OCI-LY1 (cell line): Measurements from ENCODE around the gene CWC15.

Experiments used
- H2AFZ ChIP-seq: fragments of 200-600 bp; sonication (generic), shearing (Covaris generic); 2 replicates; pipeline ENCODE4 v1.6.0; 2014; ENCODE audit warnings: antibody characterized with exemption, mild to moderate bottlenecking, low read length
- H3F3A ChIP-seq: fragments of 200-600 bp; sonication (generic), shearing (Covaris generic); 2 replicates; pipeline ENCODE4 v1.6.0; 2014; ENCODE audit warnings: mild to moderate bottlenecking, antibody characterized with exemption, low read length, moderate library complexity; ENCODE audit not compliant: insufficient read depth
- H3K27ac ChIP-seq: fragments of 200-600 bp; sonication (generic); 2 replicates; pipeline ENCODE4 v1.5.1; 2014; ENCODE audit warnings: low read length, mixed run types, mild to moderate bottlenecking, low read depth; ENCODE audit not compliant: poor library complexity, severe bottlenecking
- H3K27me3 ChIP-seq: fragments of 200-600 bp; sonication (generic); 2 replicates; pipeline ENCODE4 v1.6.0; 2014; ENCODE audit warnings: antibody characterized with exemption, mild to moderate bottlenecking, low read length, moderate library complexity; ENCODE audit not compliant: insufficient read depth
- H3K36me3 ChIP-seq: fragments of 200-600 bp; sonication (generic); 2 replicates; pipeline ENCODE4 v1.6.1; 2014; ENCODE audit warnings: mild to moderate bottlenecking, antibody characterized with exemption, low read length, moderate library complexity, mixed read lengths; ENCODE audit not compliant: insufficient read depth
- H3K4me1 ChIP-seq: fragments of 200-600 bp; sonication (generic); 2 replicates; pipeline ENCODE4 v1.5.1; 2014; ENCODE audit warnings: mild to moderate bottlenecking, low read length, moderate library complexity; ENCODE audit not compliant: insufficient read depth, severe bottlenecking
- H3K4me2 ChIP-seq: fragments of 200-600 bp; sonication (generic), shearing (Covaris generic); 2 replicates; pipeline ENCODE4 v1.6.1; 2014; ENCODE audit warnings: low read length
- H3K4me3 ChIP-seq: fragments of 200-600 bp; sonication (generic); 2 replicates; pipeline ENCODE4 v1.5.1; 2014; ENCODE audit warnings: low read length, low read depth, mild to moderate bottlenecking, mixed read lengths; ENCODE audit not compliant: poor library complexity, severe bottlenecking
- H3K79me2 ChIP-seq: fragments of 200-600 bp; shearing (Covaris generic); 2 replicates; pipeline ENCODE4 v1.6.1; 2016; ENCODE audit warnings: mixed run types, low read length, mixed read lengths; ENCODE audit not compliant: insufficient read depth
- H3K9ac ChIP-seq: fragments of 200-600 bp; sonication (generic), shearing (Covaris generic); 2 replicates; pipeline ENCODE4 v1.6.1; 2014; ENCODE audit warnings: mild to moderate bottlenecking, low read length, mixed read lengths
- H3K9me2 ChIP-seq: fragments of 200-600 bp; sonication (generic), shearing (Covaris generic); 2 replicates; pipeline ENCODE4 v1.6.1; 2014; ENCODE audit warnings: low read depth, mild to moderate bottlenecking, low read length, mixed read lengths
- H3K9me3 ChIP-seq: fragments of 200-600 bp; shearing (Covaris generic); 2 replicates; pipeline ENCODE4 v1.6.1; 2014; ENCODE audit warnings: low read length, mixed read lengths
- H4K20me1 ChIP-seq: fragments of 200-600 bp; sonication (generic), shearing (Covaris generic); 2 replicates; pipeline ENCODE4 v1.6.0; 2016; ENCODE audit warnings: mild to moderate bottlenecking, low read length; ENCODE audit not compliant: insufficient read depth
- EZH2 ChIP-seq: fragments of 200-600 bp; sonication (generic), shearing (Covaris generic); IDR thresholded peaks from 2 replicates; pipeline ENCODE4 v1.8.0; 2017; ENCODE audit warnings: borderline replicate concordance, mixed run types, mild to moderate bottlenecking, antibody characterized with exemption, low read length, moderate library complexity, mixed read lengths
- TF ChIP-seq, protein P1 (sequence below): fragments of 200-600 bp; sonication (generic), shearing (Covaris generic); IDR thresholded peaks from 2 replicates; pipeline ENCODE4 v1.5.1; 2017; ENCODE audit warnings: mild to moderate bottlenecking, antibody characterized with exemption, low read length, moderate library complexity, mixed read lengths

Gene CWC15

DNA sequence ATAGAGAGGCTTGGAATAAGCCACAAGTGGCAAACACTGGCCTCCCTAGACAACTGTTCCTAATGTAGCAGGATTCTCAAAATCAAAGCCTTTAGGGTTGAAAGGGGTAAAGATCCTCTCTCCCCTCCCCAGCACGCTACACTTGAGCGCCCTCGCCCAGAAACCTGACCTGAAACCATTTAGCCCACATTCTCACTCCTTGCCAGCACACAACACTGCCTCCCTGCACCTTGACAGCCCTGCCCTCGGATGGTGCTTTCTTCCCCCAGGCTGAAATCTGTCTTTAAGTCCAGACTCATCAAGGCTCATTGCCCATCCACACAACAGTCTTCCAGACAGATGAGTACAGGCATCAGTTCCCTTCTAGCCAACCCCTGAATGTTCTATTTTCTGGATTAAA, 26.5 kb downstream of the CWC15 start:
- H3K36me3 ChIP-seq: no peaks in the 10 kb centered on the region
- no peaks in the 10 kb centered on the region for H3F3A ChIP-seq
- H4K20me1 ChIP-seq: no peaks in the 10 kb centered on the region
- H3K9me3 ChIP-seq: no peaks in the 10 kb centered on the region
- no peak overlapping the region for H3K4me3 ChIP-seq
- H3K4me1 ChIP-seq: no peaks in the 10 kb centered on the region
- no peaks in the 10 kb centered on the region for H3K79me2 ChIP-seq
- TF ChIP-seq EZH2: no peak
- TF ChIP-seq, protein P1, sequence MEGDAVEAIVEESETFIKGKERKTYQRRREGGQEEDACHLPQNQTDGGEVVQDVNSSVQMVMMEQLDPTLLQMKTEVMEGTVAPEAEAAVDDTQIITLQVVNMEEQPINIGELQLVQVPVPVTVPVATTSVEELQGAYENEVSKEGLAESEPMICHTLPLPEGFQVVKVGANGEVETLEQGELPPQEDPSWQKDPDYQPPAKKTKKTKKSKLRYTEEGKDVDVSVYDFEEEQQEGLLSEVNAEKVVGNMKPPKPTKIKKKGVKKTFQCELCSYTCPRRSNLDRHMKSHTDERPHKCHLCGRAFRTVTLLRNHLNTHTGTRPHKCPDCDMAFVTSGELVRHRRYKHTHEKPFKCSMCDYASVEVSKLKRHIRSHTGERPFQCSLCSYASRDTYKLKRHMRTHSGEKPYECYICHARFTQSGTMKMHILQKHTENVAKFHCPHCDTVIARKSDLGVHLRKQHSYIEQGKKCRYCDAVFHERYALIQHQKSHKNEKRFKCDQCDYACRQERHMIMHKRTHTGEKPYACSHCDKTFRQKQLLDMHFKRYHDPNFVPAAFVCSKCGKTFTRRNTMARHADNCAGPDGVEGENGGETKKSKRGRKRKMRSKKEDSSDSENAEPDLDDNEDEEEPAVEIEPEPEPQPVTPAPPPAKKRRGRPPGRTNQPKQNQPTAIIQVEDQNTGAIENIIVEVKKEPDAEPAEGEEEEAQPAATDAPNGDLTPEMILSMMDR: no peak
- no peaks in the 10 kb centered on the region for H3K27me3 ChIP-seq
- no peaks in the 10 kb centered on the region for H3K9me2 ChIP-seq
- no peak overlapping the region for H3K9ac ChIP-seq
- no peak overlapping the region for H3K4me2 ChIP-seq
- H2AFZ ChIP-seq: no peak overlapping the region
- no peak overlapping the region for H3K27ac ChIP-seq

DNA sequence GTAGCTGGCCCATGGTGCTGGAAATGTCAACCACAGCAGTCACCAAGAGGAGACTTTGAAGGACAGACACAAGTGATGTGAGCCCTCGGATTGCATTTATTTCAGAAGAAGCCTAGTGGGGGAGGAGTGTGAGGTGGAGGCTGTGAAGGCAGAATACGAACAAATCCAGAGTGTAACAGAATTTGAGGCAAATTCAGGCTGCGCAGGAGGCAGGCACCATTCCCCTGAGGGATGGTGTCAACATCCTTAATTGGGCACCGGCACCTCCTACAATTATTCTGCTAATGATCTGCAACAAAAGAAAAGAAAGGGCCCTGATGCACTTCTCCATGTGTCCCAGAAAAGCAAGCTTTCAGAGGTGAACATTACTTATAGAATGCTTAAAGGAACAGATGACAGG, 32.2 kb downstream of the CWC15 start:
- Histone ChIP-seq H3K4me3 (no peak overlapping the region), H3F3A (no peaks in the 10 kb centered on the region), H3K9ac (no peak overlapping the region), H3K27me3 (no peaks in the 10 kb centered on the region), H3K9me3 (no peaks in the 10 kb centered on the region), H3K79me2 (no peaks in the 10 kb centered on the region), H4K20me1 (no peaks in the 10 kb centered on the region), H3K27ac (no peak overlapping the region), H2AFZ (no peak overlapping the region), H3K9me2 (no peaks in the 10 kb centered on the region), H3K4me1 (no peaks in the 10 kb centered on the region), H3K4me2 (no peak overlapping the region), H3K36me3 (no peaks in the 10 kb centered on the region)
- TF ChIP-seq, protein P1: no peak
- TF ChIP-seq EZH2: no peak

DNA sequence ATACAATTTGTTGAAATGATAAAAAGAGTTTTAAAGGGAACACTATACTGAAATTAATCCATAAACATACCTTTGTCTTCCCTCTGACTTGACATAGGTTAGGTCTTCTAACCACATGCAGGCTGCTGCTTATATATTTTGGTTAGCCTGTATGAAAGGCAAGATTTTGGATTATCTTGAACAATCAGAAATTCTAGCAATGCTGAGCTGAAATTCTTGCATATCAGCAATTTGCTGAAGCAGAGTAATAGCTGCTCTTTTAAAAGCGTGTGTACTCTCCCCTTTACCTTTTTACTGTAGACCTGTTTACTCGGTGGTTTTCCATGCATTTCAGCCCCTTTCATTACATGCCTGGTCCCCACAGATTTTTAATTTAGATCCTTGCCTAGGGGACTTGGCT, 34.0 kb downstream of the CWC15 start:
- H3K9me2 ChIP-seq: no peaks in the 10 kb centered on the region
- H3K4me1 ChIP-seq: no peaks in the 10 kb centered on the region
- no peak overlapping the region for H3K9ac ChIP-seq
- no peak overlapping the region for H3K4me3 ChIP-seq
- H4K20me1 ChIP-seq: no peaks in the 10 kb centered on the region
- H3K27ac ChIP-seq: no peak overlapping the region
- TF ChIP-seq, protein P1: no peak
- TF ChIP-seq EZH2: no peak
- H3K27me3 ChIP-seq: no peaks in the 10 kb centered on the region
- H3K36me3 ChIP-seq: no peaks in the 10 kb centered on the region
- no peaks in the 10 kb centered on the region for H3K9me3 ChIP-seq
- H3F3A ChIP-seq: no peaks in the 10 kb centered on the region
- H3K79me2 ChIP-seq: no peaks in the 10 kb centered on the region
- no peak overlapping the region for H2AFZ ChIP-seq
- no peak overlapping the region for H3K4me2 ChIP-seq
